Spleen (tissue), 11 donors: ENCODE data around the gene SDSL. TPM values are rescaled to one million over a fixed set of nuclear protein-coding genes. Genes with fewer than 3 reads are reported as not detected.

Source experiments
- DNase-seq: peaks from one replicate; pipeline ENCODE4 v3.0.0-alpha.2; 2020
- H3K27ac ChIP-seq, 8 donors: fragments of 200-600 bp; sonication (generic) in 7 of 8; 1 replicate in 4 of 8; 2 replicates in 4 of 8; pipeline versions ENCODE4 v1.5.0 to v1.8.0; 2016 to 2021; ENCODE audit warnings: inconsistent platforms in 4 of 8, mild to moderate bottlenecking in 4 of 8, moderate library complexity in 1 of 8
- H3K27me3 ChIP-seq, 7 donors: fragments of 200-600 bp; sonication (generic) in 6 of 7; replicated peaks in 1 of 7; 1 replicate in 4 of 7; 2 replicates in 3 of 7; pipeline versions ENCODE4 v1.5.0 to v1.8.0; 2016 to 2021; ENCODE audit warnings: inconsistent platforms in 3 of 7, mild to moderate bottlenecking in 1 of 7
- H3K36me3 ChIP-seq, 6 donors: fragments of 200-600 bp; sonication (generic) in 5 of 6; 1 replicate in 4 of 6; 2 replicates in 2 of 6; pipeline versions ENCODE4 v1.5.0 to v1.8.0; 2016 to 2021; ENCODE audit warnings: inconsistent platforms in 2 of 6
- H3K4me1 ChIP-seq, 6 donors: fragments of 200-600 bp; sonication (generic) in 5 of 6; 1 replicate in 3 of 6; 2 replicates in 3 of 6; pipeline versions ENCODE4 v1.5.0 to v1.8.0; 2016 to 2021; ENCODE audit warnings: inconsistent platforms in 3 of 6
- H3K4me3 ChIP-seq, 8 donors: fragments of 200-600 bp; sonication (generic) in 7 of 8; 1 replicate in 4 of 8; 2 replicates in 4 of 8; pipeline versions ENCODE4 v1.5.0 to v1.8.0; 2016 to 2021; ENCODE audit warnings: inconsistent platforms in 4 of 8, mild to moderate bottlenecking in 4 of 8, moderate library complexity in 2 of 8
- H3K9me3 ChIP-seq, 8 donors: fragments of 200-600 bp; sonication (generic) in 7 of 8; 1 replicate in 4 of 8; 2 replicates in 4 of 8; pipeline versions ENCODE4 v1.5.0 to v1.8.0; 2016 to 2021; ENCODE audit warnings: inconsistent platforms in 4 of 8
- CTCF ChIP-seq, 11 experiments: fragments of 200-600 bp in 7 of 11; fragments of 450-650 bp in 4 of 11; sonication (generic) in 4 of 11; IDR thresholded peaks in 8 of 11; conservative IDR thresholded peaks in 3 of 11; 1 replicate in 7 of 11; 2 replicates in 4 of 11; pipeline versions ENCODE4 v1.4.0 to v1.8.0; 2016 to 2021; ENCODE audit warnings: antibody characterized with exemption in 11 of 11, inconsistent platforms in 4 of 11, mild to moderate bottlenecking in 1 of 11
- POLR2A ChIP-seq, 3 donors: fragments of 450-650 bp; IDR thresholded peaks; one replicate each; pipeline ENCODE4 v1.5.1; 2017; ENCODE audit warnings: antibody characterized with exemption in 3 of 3, mild to moderate bottlenecking in 1 of 3
- POLR2AphosphoS5 ChIP-seq, 3 donors: sonication (generic); formaldehyde crosslinking; IDR thresholded peaks; one replicate each; pipeline ENCODE4 v1.5.1; 2017; ENCODE audit warnings: antibody characterized with exemption in 3 of 3
- WGBS, 5 donors: extraction: QIAGEN DNeasy Blood & Tissue Kit in 3 of 5; methylation state at CpG; one replicate each; pipeline versions ENCODE4 v1.1.5 to v1.1.7; 2013 to 2018; 5-methylcytosine and 5-hydroxymethylcytosine counted together
- intact Hi-C: fragments of 100-400 bp; cut with DNase I; formaldehyde crosslinking; loops from one replicate; pipeline ENCODE4 v1.15.0; 2023; ENCODE audit warnings: low total_unique reads
- polyA plus RNA-seq, 3 donors: library from polyadenylated mRNA; stranded (reverse); fragments of 200-250 nt; gene quantifications; one replicate each; pipeline ENCODE4 v1.2.1, GENCODE V29; 2013
- total RNA-seq, 7 donors: library from RNA; depleted of rRNA in 3 of 7; stranded (reverse); fragments of >200 nt in 3 of 7; fragmentation: NEBNext Ultra II Directional in 4 of 7; extraction: Animal tissue kit (Norgen Biotek cat#: 25700) in 4 of 7; gene quantifications; one replicate each; pipeline versions ENCODE4 v1.1.0 to v1.2.1, GENCODE V29; 2016 to 2021
- donor health status: healthy with polysubstance abuse.
- donor health status: DM: no; HTN: no; CAD: no; lungs with moderate emphysema.
- donor health status: DM: no; HTN: no; CAD: no.
- donor health status: Bipolar disorder and iron deficiency.
- donor health status: healthy.
- donor health status: DM: no; HTN: no; CAD: no.
- donor health status: DM: yes; HTN: yes; CAD: no.

The SDSL gene
- total and polyA plus RNA-seq, 10 donors: 2.0 to 12.1 (median 5.2) TPM

GRCh38 chr12:113385282-113385882, 36.8 kb upstream of the SDSL start:
- peaks cover 0 to 98% (median 57%) of the 10 kb centered on the region in 6 donors for H3K36me3 ChIP-seq

GRCh38 chr12:113386866-113387566, 35.2 kb upstream of the SDSL start:
- H3K27ac ChIP-seq: no peak overlapping the region
- WGBS, 5 donors: 94 to 98% (median 96%) methylated on average over 6 to 12 of the region's 12 CpGs

More at GRCh38 chr12:113385282-113385882, 36.8 kb upstream of the SDSL start:
- H3K9me3 ChIP-seq: no peaks in the 10 kb centered on the region
- no peaks in the 10 kb centered on the region for H3K4me1 ChIP-seq
- no peak overlapping the region for H3K4me3 ChIP-seq
- intact Hi-C loops: no loop called here
- TF ChIP-seq CTCF (IDR thresholded peaks at IDR 0.05 in 8 of 11, conservative IDR thresholded peaks at IDR 0.05 in 3 of 11) (no peak), POLR2AphosphoS5 (IDR thresholded peaks at IDR 0.05) (no peak), POLR2A (IDR thresholded peaks at IDR 0.05) (no peak)
- no peak overlapping the region for H3K27ac ChIP-seq
- no peaks in the 10 kb centered on the region for H3K27me3 ChIP-seq
- 91 to 94% (median 93%) methylated on average over 6 of the region's 6 CpGs for WGBS, 5 donors
- no peak for DNase-seq

GRCh38 chr12:113387631-113388030, 34.5 kb upstream of the SDSL start:
- Histone ChIP-seq H3K4me3 (no peak overlapping the region), H3K27ac (no peak overlapping the region), H3K9me3 (no peaks in the 10 kb centered on the region), H3K4me1 (no peaks in the 10 kb centered on the region), H3K27me3 (no peaks in the 10 kb centered on the region), H3K36me3 (peaks cover 0 to 85% (median 52%) of the 10 kb centered on the region in 6 donors)
- DNase-seq: no peak
- intact Hi-C loops: no loop called here
- TF ChIP-seq CTCF (IDR thresholded peaks at IDR 0.05 in 8 of 11, conservative IDR thresholded peaks at IDR 0.05 in 3 of 11) (no peak), POLR2AphosphoS5 (IDR thresholded peaks at IDR 0.05) (no peak), POLR2A (IDR thresholded peaks at IDR 0.05) (no peak)
- WGBS, 5 donors: 89 to 97% (median 96%) methylated on average over 11 of the region's 11 CpGs

More at GRCh38 chr12:113386866-113387566, 35.2 kb upstream of the SDSL start:
- Histone ChIP-seq H3K36me3 (peaks cover 0 to 90% (median 52%) of the 10 kb centered on the region in 6 donors), H3K27me3 (no peaks in the 10 kb centered on the region), H3K4me1 (no peaks in the 10 kb centered on the region), H3K9me3 (no peaks in the 10 kb centered on the region), H3K4me3 (no peak overlapping the region)
- DNase-seq: no peak
- TF ChIP-seq CTCF (IDR thresholded peaks at IDR 0.05 in 8 of 11, conservative IDR thresholded peaks at IDR 0.05 in 3 of 11) (no peak), POLR2AphosphoS5 (IDR thresholded peaks at IDR 0.05) (no peak), POLR2A (IDR thresholded peaks at IDR 0.05) (no peak)
- intact Hi-C loops: no loop called here

- no peaks in the 10 kb centered on the region for H3K9me3 ChIP-seq
- H3K27me3 ChIP-seq: no peaks in the 10 kb centered on the region
- no peak for TF ChIP-seq POLR2A (IDR thresholded peaks at IDR 0.05)
- 89 to 98% (median 92%) methylated on average over 13 to 14 of the region's 14 CpGs for WGBS, 5 donors
- H3K4me1 ChIP-seq: no peaks in the 10 kb centered on the region
- H3K4me3 ChIP-seq: no peak overlapping the region
- peaks cover 0 to 81% (median 48%) of the 10 kb centered on the region in 6 donors for H3K36me3 ChIP-seq
- no peak for DNase-seq
- intact Hi-C loops: no loop called here
- H3K27ac ChIP-seq: no peak overlapping the region
Measured at GRCh38 chr12:113388351-113388750, 33.8 kb upstream of the SDSL start.
